Left ventricle myocardium inferior (tissue), 1 donor: ENCODE measurements around the gene NUCKS1. TPM values are rescaled to one million over a fixed set of nuclear protein-coding genes. Genes with fewer than 3 reads are reported as not detected.

ENCODE experiments used
- DNase-seq: peaks from one replicate; pipeline ENCODE4 v3.0.0-alpha.2; 2020
- H3K27ac ChIP-seq: fragments of 200-600 bp; replicated peaks from 2 replicates; pipeline ENCODE4 v1.8.0; 2021
- H3K27me3 ChIP-seq: fragments of 200-600 bp; 2 replicates; pipeline ENCODE4 v1.8.0; 2021; ENCODE audit warnings: low read depth
- H3K36me3 ChIP-seq: fragments of 200-600 bp; 2 replicates; pipeline ENCODE4 v1.8.0; 2021
- H3K4me1 ChIP-seq: fragments of 200-600 bp; 2 replicates; pipeline ENCODE4 v1.8.0; 2021
- H3K4me3 ChIP-seq: fragments of 200-600 bp; 2 replicates; pipeline ENCODE4 v1.8.0; 2021; ENCODE audit warnings: mild to moderate bottlenecking, moderate library complexity
- H3K9me3 ChIP-seq: fragments of 200-600 bp; replicated peaks from 2 replicates; pipeline ENCODE4 v1.8.0; 2021
- CTCF ChIP-seq: fragments of 200-600 bp; IDR thresholded peaks from 2 replicates; pipeline ENCODE4 v1.8.0; 2021; ENCODE audit warnings: antibody characterized with exemption, mild to moderate bottlenecking, borderline replicate concordance
- intact Hi-C: fragments of 100-400 bp; cut with micrococcal nuclease; formaldehyde crosslinking; loops from one replicate; pipeline ENCODE4 v1.11.0; 2022
- total RNA-seq: library from RNA; stranded (reverse); fragmentation: NEBNext Ultra II Directional; extraction: Animal tissue kit (Norgen Biotek cat#: 25700); gene quantifications from one replicate; pipeline ENCODE4 v1.2.1, GENCODE V29; 2021
- donor health status: DM: no; HTN: yes; CAD: no; lungs with severe emphysema.

NUCKS1 gene
- total RNA-seq, 1 donor from 2014 or later: 217 TPM

- H3K36me3 ChIP-seq: peaks cover 10% of the 10 kb centered on the region
- intact Hi-C loops: no loop called here
- no peak overlapping the region for H3K4me3 ChIP-seq
- no peak overlapping the region for H3K27ac ChIP-seq
- no peaks in the 10 kb centered on the region for H3K9me3 ChIP-seq
- no peak for DNase-seq
- peaks cover 16% of the 10 kb centered on the region for H3K4me1 ChIP-seq
- H3K27me3 ChIP-seq: no peaks in the 10 kb centered on the region
- no peak for TF ChIP-seq CTCF
Observed at GRCh38 chr1:205770618-205771017, 20.6 kb upstream of the NUCKS1 start.

- Histone ChIP-seq H3K36me3 (peaks cover 10% of the 10 kb centered on the region), H3K9me3 (no peaks in the 10 kb centered on the region), H3K4me3 (no peak overlapping the region), H3K27me3 (no peaks in the 10 kb centered on the region), H3K27ac (no peak overlapping the region), H3K4me1 (peaks cover 9% of the 10 kb centered on the region)
- intact Hi-C loops: no loop called here
- no peak for DNase-seq
- no peak for TF ChIP-seq CTCF
Observed at GRCh38 chr1:205769641-205770365, 19.8 kb upstream of the NUCKS1 start.

GRCh38 chr1:205767248-205767647 lies 17.3 kb upstream of the NUCKS1 start:
- Histone ChIP-seq H3K4me1 (no peaks in the 10 kb centered on the region), H3K9me3 (no peaks in the 10 kb centered on the region), H3K27me3 (no peaks in the 10 kb centered on the region), H3K27ac (no peak overlapping the region), H3K4me3 (no peak overlapping the region), H3K36me3 (peaks cover 10% of the 10 kb centered on the region)
- intact Hi-C loops: no loop called here
- no peak for TF ChIP-seq CTCF
- DNase-seq: no peak

- TF ChIP-seq CTCF: no peak
- no peaks in the 10 kb centered on the region for H3K27me3 ChIP-seq
- no peaks in the 10 kb centered on the region for H3K9me3 ChIP-seq
- no peak overlapping the region for H3K4me3 ChIP-seq
- H3K27ac ChIP-seq: no peak overlapping the region
- intact Hi-C loops: no loop called here
- peaks cover 10% of the 10 kb centered on the region for H3K36me3 ChIP-seq
- no peak for DNase-seq
- H3K4me1 ChIP-seq: no peaks in the 10 kb centered on the region
Observed at GRCh38 chr1:205766570-205766969, 16.6 kb upstream of the NUCKS1 start.

- Histone ChIP-seq H3K9me3 (no peaks in the 10 kb centered on the region), H3K36me3 (peaks cover 10% of the 10 kb centered on the region), H3K27me3 (no peaks in the 10 kb centered on the region), H3K27ac (no peak overlapping the region), H3K4me3 (no peak overlapping the region), H3K4me1 (no peaks in the 10 kb centered on the region)
- DNase-seq: no peak
- no peak for TF ChIP-seq CTCF
- intact Hi-C loops: no loop called here
Observed at GRCh38 chr1:205766038-205766437, 16.1 kb upstream of the NUCKS1 start.
